Adrenal gland (tissue), 12 donors: ENCODE results near the gene JPH3. TPM values are rescaled to one million over a fixed set of nuclear protein-coding genes. Genes with fewer than 3 reads are reported as not detected.
A peak's percentile ranks its signal among the peaks of the same experiment; 100 is the strongest.

Source experiments
- DNase-seq, 7 donors: peaks; one replicate each; pipeline ENCODE4 v3.0.0-alpha.2; 2019 to 2020
- H3K27ac ChIP-seq, 5 donors: fragments of 200-600 bp; sonication (generic) in 4 of 5; 1 replicate in 3 of 5; 2 replicates in 2 of 5; pipeline versions ENCODE4 v1.5.1 to v1.8.0; 2016 to 2020; ENCODE audit warnings: mild to moderate bottlenecking in 1 of 5
- H3K27me3 ChIP-seq: fragments of 200-600 bp; 2 replicates; pipeline ENCODE4 v1.8.0; 2021
- H3K36me3 ChIP-seq, 2 donors: fragments of 200-600 bp; replicated peaks in 1 of 2; 1 replicate in 1 of 2; 2 replicates in 1 of 2; pipeline versions ENCODE4 v1.5.1 to v1.8.0; 2018 to 2022
- H3K4me1 ChIP-seq, 2 donors: fragments of 200-600 bp; replicated peaks in 1 of 2; 1 replicate in 1 of 2; 2 replicates in 1 of 2; pipeline versions ENCODE4 v1.5.1 to v1.8.0; 2018 to 2021
- H3K4me3 ChIP-seq, 4 donors: fragments of 200-600 bp; sonication (generic) in 3 of 4; one replicate each; pipeline ENCODE4 v1.5.1; 2016 to 2018
- H3K9me3 ChIP-seq, 3 donors: fragments of 200-600 bp; sonication (generic) in 1 of 3; replicated peaks in 1 of 3; 1 replicate in 2 of 3; 2 replicates in 1 of 3; pipeline versions ENCODE4 v1.5.1 to v1.8.0; 2016 to 2021
- POLR2A ChIP-seq, 2 donors: fragments of 450-650 bp; IDR thresholded peaks; one replicate each; pipeline ENCODE4 v1.6.1; 2017; ENCODE audit warnings: antibody characterized with exemption in 2 of 2, mild to moderate bottlenecking in 2 of 2, moderate library complexity in 1 of 2
- WGBS, 4 donors: extraction: QIAGEN DNeasy Blood & Tissue Kit in 2 of 4; methylation state at CpG; one replicate each; pipeline versions ENCODE4 v1.1.5 to v1.1.7; 2013 to 2017; 5-methylcytosine and 5-hydroxymethylcytosine counted together
- intact Hi-C, 2 donors: fragments of 100-400 bp; cut with DNase I; formaldehyde crosslinking; loops; one replicate each; pipeline versions ENCODE4 v1.14.1 to v1.15.0; 2022 to 2023
- polyA plus RNA-seq, 3 donors: library from polyadenylated mRNA; stranded (reverse); fragments of 200-250 nt in 2 of 3; fragments of 350-450 nt in 1 of 3; fragmentation: Illumina TruSeq in 1 of 3; extraction: RNeasy Lipid Tissue Mini Kit (QIAGEN cat#74804) in 1 of 3; gene quantifications; one replicate each; pipeline ENCODE4 v1.2.3, GENCODE V29; 2013 to 2014
- total RNA-seq, 9 donors: library from RNA; depleted of rRNA in 4 of 9; stranded (reverse); fragments of >200 nt in 4 of 9; fragments of 120-200 nt in 1 of 9; fragmentation: NEBNext Ultra II Directional in 1 of 9; extraction: Animal tissue kit (Norgen Biotek cat#: 25700) in 1 of 9; gene quantifications; one replicate each; pipeline versions ENCODE4 v1.1.0 to v1.2.4, GENCODE V29; 2013 to 2023
- TF ChIP-seq, protein P1 (sequence below), 6 experiments: fragments of 450-650 bp in 4 of 6; fragments of 200-600 bp in 2 of 6; sonication (generic) in 1 of 6; IDR thresholded peaks; 1 replicate in 5 of 6; 2 replicates in 1 of 6; pipeline versions ENCODE4 v1.5.1 to v1.8.0; 2016 to 2021; ENCODE audit warnings: antibody characterized with exemption in 6 of 6, mild to moderate bottlenecking in 2 of 6, moderate library complexity in 1 of 6
- donor health status: healthy with polysubstance abuse.
- donor health status: Bipolar disorder and iron deficiency.
- donor health status: DM: yes; HTN: yes; CAD: no.
- donor health status: DM: no; HTN: no; CAD: no.
- donor health status: DM: no; HTN: no; CAD: no.
- donor health status: DM: yes; HTN: yes; CAD: no.

JPH3 gene
- total and polyA plus RNA-seq, 12 donors: 0.10 to 3.7 (median 0.71) TPM; not detected in 1

DNA sequence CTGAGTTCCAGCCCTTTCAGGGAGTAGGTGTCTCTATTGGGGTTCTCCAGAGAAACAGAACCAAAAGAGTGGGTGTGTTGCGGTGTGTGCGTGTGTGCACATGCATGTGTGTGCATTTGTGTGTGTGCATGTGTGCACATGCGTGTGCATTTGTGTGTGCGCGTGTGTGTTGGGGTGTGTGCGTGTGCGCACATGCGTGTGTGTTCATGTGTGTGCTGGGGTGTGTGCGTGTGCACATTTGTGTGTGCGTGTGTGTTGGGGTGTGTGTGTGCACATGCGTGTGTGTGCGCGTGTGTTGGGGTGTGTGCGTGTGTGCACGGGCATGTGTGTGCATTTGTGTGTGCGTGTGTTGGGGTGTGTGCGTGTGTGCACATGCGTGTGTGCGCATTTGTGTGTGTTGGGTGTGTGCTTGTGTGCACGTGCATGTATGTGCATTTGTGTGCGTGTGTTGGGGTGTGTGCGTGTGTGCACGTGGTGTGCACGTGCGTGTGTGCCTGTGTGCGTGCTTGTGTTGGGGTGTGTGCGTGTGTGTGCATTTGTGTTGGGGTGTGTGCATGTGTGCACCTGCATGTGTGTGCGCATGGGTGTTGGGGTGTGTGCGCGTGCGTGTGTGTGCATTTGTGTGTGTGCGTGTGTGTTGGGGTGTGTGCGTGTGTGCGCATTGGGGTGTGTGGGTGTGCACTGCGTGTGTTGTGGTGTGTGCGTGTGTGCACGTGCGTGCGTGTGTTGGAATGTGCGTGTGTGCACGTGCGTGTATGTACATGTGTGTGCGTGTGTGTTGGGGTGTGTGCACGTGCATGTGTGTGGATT, 38.4 kb upstream of the JPH3 start:
- Histone ChIP-seq H3K4me1 (no peaks in the 10 kb centered on the region), H3K27me3 (no peaks in the 10 kb centered on the region), H3K27ac (no peak overlapping the region), H3K36me3 (no peaks in the 10 kb centered on the region), H3K9me3 (no peaks in the 10 kb centered on the region), H3K4me3 (no peak overlapping the region)
- no peak for DNase-seq
- 77 to 81% (median 78%) methylated on average over 39 to 44 of the region's 44 CpGs for WGBS, 4 donors
- intact Hi-C loops: no loop called here
- TF ChIP-seq POLR2A (IDR thresholded peaks at IDR 0.05): no peak
- TF ChIP-seq, protein P1, sequence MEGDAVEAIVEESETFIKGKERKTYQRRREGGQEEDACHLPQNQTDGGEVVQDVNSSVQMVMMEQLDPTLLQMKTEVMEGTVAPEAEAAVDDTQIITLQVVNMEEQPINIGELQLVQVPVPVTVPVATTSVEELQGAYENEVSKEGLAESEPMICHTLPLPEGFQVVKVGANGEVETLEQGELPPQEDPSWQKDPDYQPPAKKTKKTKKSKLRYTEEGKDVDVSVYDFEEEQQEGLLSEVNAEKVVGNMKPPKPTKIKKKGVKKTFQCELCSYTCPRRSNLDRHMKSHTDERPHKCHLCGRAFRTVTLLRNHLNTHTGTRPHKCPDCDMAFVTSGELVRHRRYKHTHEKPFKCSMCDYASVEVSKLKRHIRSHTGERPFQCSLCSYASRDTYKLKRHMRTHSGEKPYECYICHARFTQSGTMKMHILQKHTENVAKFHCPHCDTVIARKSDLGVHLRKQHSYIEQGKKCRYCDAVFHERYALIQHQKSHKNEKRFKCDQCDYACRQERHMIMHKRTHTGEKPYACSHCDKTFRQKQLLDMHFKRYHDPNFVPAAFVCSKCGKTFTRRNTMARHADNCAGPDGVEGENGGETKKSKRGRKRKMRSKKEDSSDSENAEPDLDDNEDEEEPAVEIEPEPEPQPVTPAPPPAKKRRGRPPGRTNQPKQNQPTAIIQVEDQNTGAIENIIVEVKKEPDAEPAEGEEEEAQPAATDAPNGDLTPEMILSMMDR (IDR thresholded peaks at IDR 0.05): no peak

DNA sequence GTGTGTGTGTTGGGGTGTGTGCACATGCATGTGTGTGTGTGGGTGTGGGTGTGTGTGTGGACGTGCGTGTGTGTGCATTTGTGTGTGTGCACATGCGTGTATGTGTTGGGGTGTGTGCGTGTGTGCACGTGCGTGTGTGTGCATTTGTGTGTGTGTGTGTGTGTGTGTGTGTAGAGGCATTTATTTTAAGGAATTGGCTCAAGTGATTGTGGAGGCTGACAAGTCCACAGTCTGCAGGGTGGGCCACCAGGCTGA, 37.9 kb upstream of the JPH3 start:
- H3K4me1 ChIP-seq: no peaks in the 10 kb centered on the region
- no peaks in the 10 kb centered on the region for H3K27me3 ChIP-seq
- intact Hi-C loops: no loop called here
- TF ChIP-seq, protein P1 (IDR thresholded peaks at IDR 0.05): no peak
- no peak for TF ChIP-seq POLR2A (IDR thresholded peaks at IDR 0.05)
- H3K36me3 ChIP-seq: no peaks in the 10 kb centered on the region
- DNase-seq: no peak
- H3K27ac ChIP-seq: no peak overlapping the region
- no peaks in the 10 kb centered on the region for H3K9me3 ChIP-seq
- 69 to 92% (median 86%) methylated on average over 6 of the region's 6 CpGs for WGBS, 4 donors
- H3K4me3 ChIP-seq: no peak overlapping the region

DNA sequence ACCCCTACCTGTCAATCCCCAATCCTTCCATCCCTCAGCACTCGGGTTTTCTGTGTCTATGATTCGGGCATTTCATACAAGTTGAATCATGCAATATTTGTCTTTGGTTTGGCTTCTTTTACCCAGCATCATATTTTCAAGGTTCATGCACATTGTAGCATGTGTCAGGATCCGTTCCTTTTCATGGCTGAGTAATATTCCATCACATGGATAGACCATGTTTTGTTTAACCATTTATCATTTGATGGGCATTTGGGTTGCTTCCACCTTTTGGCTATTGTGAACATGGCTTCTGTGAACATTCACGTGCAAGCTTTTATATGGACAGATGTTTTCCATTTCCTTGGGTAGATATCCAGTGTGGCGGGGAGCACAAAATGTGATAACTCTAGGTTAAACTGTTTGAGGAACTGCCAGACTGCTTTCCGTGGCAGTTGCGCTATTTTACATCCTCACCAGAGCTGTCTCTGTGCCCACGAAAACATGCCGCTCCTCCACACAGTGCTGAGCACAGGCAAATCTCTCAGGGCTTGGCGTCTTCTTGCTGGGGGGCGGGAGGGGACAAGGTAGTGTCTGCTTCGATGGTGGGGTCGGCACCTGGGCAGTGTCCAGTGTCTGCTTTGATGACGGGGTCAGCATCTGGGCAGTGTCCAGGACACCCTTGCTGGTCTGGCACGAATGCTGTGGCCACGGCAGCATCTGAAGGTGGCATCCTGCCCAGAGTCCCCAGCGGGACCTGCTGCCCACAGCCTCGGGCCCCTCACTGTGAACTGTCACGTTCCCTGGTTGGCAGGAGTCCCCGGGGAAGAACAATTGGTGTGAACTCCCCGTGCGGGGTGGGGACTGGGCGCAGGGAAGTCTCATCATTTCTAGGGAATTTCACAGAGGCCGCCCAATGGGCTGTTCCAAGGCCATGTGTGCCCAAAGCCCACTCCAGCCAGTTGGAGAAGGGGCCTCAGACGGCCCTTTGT, 32.4 kb upstream of the JPH3 start:
- peak overlapping the region in 1 of 5 donors; percentile 78 for H3K27ac ChIP-seq
- intact Hi-C loops: loop anchor here in 1 of 2 donors (5.0 kb wide), 1 partner anchor 153 kb away; no protein-coding TSS in a partner anchor
- no peak overlapping the region for H3K4me3 ChIP-seq
- H3K27me3 ChIP-seq: no peaks in the 10 kb centered on the region
- H3K36me3 ChIP-seq: no peaks in the 10 kb centered on the region
- no peaks in the 10 kb centered on the region for H3K9me3 ChIP-seq
- no peak for TF ChIP-seq POLR2A (IDR thresholded peaks at IDR 0.05)
- TF ChIP-seq, protein P1 (IDR thresholded peaks at IDR 0.05): no peak
- DNase-seq: no peak
- peaks cover 0 to 21% of the 10 kb centered on the region in 2 donors for H3K4me1 ChIP-seq
- 59 to 78% (median 75%) methylated on average over 8 to 25 of the region's 25 CpGs for WGBS, 4 donors

DNA sequence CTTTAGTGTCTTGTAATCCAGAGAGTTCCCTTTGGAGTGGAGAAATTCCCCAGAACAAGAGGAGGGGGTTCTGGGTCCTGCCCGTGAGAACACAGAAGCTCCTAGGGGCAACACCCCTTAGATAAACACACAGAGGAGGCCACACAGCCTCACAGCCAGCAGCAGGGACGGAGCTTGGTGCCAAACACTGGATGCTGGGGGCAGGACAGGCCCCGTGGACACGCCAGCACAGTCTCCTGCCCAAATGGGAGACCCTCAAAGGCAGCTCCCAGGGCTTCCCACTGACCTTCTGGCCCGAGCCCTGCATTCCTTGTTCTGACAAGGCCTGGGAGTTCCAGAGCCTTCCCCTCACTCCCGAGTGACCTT, 31.8 kb upstream of the JPH3 start:
- TF ChIP-seq POLR2A (IDR thresholded peaks at IDR 0.05): no peak
- TF ChIP-seq, protein P1 (IDR thresholded peaks at IDR 0.05): no peak
- no peaks in the 10 kb centered on the region for H3K9me3 ChIP-seq
- no peak overlapping the region for H3K4me3 ChIP-seq
- no peaks in the 10 kb centered on the region for H3K36me3 ChIP-seq
- intact Hi-C loops: loop anchor here in 1 of 2 donors (5.0 kb wide), 1 partner anchor 153 kb away; no protein-coding TSS in a partner anchor
- H3K4me1 ChIP-seq: peaks cover 0 to 21% of the 10 kb centered on the region in 2 donors
- no peak for DNase-seq
- peak overlapping the region in 2 of 5 donors; percentile 74 to 78 for H3K27ac ChIP-seq
- H3K27me3 ChIP-seq: no peaks in the 10 kb centered on the region
- 56 to 69% (median 62%) methylated on average over 4 to 6 of the region's 6 CpGs for WGBS, 4 donors
